NOMO-1 (cell line): Measurements from ENCODE around the gene C19orf67.
A peak's percentile ranks its signal among the peaks of the same experiment; 100 is the strongest.

Experiments
- DNase-seq, 2 experiments: peaks; one replicate each; lab custom pipeline; 2025; ENCODE audit not compliant: unreplicated experiment in 2 of 2; lab: John Stamatoyannopoulos, UW

The C19orf67 gene

DNA sequence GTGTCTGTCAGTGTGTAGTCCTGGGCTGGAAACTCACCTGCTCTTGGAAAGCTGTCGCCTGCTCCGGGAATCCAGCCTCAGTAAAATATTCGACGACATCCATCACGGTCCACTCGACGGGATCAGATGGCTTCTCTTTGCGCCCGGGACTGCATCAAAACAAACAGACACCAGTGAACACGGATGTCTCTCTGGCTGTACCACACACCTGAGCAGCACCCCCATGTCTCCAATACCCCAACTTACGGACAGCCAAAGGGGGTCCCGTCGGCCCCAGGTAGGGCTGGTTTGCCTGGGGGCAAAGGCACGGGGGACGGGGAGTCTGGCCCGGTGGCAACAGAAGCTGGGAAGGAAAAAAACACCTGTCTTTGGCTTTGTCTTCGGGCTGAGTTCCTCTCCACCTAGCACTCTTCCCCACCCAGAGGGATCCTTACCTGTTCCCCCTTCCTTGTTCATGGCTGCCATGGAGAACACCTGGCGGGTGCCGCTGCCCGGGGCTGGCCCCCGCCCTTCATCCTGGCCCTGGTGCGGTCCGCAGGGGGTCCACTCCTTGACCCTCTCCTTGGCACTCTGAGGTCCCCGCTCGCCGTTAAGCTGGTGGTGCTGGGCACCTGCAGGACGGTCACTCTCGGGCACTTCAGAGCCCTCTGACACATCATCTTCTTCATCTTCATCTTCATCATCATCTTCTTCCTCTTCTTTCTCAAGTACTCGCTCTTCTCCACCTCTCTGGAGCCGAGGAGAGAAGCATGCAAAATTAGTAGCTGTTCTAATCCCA lies 3.2 kb upstream of the C19orf67 start:
- DNase-seq, result no peak

DNA sequence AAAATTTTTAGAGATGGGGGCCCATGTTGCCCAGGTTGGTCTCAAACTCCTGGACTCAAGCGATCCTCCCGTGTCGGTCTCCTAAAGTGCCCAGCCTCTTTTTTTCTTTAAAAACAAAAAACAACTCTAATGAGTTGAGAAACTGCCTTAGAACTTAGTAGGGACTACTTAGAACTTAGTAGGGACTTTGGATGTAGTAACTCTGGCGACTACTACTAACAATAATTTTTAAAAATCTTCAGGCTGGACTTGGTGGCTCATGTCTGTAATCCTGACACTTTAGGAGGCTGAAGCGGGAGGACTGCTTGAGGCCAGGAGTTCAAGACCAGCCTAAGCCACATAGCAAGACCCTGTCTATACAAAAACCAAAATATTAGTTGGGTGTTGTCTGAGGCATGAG lies 515 bp upstream of the C19orf67 start:
- no peak for DNase-seq

DNA sequence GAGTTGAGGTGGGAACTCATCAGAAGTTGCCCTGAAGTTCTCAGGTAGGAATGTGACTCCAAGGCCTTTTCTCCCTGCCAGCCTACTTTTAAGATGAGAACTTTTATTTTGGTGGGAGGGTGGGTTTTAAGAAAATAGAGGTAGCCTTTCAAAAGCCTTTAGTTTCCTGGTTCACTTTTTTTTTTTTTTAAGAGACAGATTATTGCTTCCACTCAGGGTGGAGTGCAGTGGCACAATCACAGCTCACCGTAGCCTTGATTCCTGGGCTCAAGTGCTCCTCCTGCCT lies 3.0 kb downstream of the C19orf67 start:
- no peak for DNase-seq

DNA sequence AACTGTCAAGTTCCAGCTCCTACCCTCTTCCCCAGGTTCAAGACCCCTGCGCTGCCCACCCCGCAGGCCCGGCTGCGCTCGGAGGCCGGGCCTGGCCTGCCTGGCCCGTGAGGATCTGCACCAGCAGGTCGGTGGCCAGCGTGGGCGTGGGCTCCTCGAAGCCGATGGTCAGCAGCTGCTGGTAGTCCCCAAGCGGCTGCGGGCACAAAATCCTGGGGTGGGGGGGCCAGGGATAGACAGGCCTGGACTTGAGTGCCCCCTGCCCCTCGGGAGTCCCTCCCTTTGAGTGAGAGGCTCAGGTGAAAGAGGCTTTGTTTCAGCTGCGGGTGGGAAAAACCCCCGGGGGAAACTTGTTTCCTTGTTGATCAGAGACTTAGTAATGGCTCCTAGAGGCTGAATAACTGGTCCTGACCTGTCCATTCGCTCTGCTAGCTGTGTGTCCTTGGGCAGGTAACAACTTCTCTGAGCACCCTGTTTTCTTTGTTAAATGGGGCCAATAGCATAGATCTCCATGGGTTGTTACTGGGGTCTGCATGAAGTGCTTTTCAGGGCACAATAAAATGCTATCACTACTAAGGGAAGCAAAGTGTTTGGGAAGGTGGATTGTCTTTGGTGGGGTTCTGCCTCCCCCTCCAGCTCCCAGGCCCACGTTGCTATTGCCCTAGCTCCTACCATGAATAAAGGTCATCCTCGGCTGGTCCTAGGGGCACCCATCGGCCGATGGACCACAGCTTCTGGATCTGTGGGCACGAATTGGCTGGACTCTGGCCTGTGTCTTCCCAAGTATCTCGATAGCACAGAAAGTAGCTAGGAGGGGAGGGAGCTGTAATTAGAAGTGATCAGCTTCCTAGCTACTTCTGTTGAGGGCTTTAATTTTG lies 3.5 kb downstream of the C19orf67 start:
- no peak for DNase-seq

DNA sequence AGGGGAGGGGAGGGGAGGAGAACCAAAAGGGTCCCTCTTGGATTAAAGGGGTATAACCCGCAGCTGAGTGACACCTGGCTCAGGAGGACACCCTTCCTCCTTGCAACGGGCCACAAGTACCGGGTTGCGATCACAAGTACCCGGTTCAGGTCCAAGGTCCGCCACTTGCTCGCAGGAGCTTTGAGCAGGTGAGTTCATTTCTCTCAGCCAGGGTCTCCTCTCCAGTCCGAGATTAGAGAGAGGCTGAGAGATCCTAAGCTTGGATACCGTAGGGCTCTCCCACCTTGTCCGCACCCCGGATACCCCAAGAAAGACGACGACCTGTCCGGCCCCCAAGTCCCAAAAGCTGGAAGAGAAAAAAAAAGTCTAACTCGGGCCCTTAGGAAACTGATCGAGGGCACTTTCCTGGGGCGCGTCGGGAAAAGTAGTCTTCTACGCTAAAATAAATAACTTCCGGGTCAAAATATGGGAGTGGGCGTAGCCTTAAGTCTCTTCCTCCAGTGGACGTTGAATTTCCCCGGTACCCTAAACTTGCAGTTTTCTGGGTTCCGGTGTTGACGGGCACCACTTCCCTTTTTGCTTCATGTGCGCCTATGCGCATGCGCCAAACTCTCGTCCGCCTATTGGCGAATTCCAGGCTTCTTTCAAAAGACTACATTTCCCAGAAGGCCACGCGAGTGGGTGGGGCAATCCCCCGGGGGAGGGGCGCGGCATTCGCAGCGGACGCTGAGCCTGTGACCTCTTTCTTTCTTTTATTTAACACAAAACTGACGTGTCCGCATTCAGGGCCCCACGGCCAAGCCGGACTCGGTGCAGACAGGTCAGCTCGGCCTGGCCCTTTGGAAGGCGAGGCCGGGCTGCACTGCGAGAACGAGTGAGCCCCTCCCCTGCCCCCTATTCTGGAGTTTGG lies 4.4 kb downstream of the C19orf67 start:
- DNase-seq, result peak; percentile 96 to 99

DNA sequence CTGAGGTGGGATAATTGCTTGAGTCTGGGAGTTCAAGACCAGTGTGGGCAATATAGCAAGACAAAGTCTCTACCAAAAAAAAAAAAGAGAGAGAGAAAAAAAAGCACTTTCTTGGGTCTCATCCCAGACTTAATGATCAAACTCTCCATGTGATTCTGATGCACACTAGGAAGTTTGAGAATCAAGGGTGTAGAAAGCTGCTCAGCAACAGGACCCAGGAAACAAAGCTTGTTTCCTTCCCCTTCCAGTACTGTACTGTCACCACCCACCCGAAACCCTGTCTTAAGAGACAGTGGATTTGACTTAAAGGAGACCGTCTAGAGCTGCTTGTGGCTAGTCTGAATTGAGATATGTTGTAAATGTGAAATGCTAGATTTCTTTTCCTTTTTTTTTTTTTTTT lies 7.2 kb downstream of the C19orf67 start:
- no peak for DNase-seq

DNA sequence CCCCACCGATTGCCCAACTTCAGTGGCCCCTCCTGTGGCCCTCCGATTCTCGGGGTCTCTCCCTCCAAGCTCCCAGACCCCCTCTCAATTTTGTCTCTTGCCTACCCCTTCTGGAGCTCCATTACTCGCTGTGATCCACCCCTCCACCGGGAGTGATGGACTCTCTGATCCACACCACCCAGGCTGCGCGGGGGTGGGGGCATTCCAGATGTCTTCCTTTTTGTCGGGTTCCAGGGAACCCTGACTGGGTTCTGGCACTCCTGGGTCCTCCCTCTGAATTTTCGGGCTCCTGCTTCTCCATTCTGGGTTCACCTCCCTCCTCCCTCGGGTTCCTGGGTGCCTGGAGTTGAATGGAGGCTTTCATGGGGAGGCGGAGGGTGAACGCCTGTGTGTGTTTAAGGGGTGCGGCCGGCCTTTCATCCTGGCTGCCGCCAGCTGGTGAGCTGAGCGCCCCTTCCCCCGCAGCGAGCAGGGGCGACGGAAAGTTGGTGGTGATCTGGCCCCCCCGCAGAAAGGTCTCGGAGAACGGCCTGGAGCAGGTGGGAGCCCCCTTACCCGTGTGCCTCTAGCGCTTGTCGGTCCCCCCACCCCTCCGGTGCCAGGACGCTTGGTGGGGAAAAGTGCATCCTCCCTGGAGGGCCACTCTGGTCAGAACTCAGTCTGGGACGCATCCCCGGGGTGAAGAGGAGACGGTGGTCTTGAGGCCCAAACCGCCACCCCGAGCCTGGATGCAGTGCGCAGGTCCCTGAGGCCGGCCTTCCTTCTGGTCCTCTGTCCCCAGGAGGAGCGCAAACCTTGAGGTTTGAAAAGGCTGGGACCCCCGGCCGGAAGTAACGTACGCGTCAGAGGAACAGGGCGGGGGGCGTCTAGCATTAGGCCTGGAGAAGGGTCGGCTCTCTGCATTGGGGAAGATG lies 11.4 kb downstream of the C19orf67 start:
- DNase-seq, result no peak

DNA sequence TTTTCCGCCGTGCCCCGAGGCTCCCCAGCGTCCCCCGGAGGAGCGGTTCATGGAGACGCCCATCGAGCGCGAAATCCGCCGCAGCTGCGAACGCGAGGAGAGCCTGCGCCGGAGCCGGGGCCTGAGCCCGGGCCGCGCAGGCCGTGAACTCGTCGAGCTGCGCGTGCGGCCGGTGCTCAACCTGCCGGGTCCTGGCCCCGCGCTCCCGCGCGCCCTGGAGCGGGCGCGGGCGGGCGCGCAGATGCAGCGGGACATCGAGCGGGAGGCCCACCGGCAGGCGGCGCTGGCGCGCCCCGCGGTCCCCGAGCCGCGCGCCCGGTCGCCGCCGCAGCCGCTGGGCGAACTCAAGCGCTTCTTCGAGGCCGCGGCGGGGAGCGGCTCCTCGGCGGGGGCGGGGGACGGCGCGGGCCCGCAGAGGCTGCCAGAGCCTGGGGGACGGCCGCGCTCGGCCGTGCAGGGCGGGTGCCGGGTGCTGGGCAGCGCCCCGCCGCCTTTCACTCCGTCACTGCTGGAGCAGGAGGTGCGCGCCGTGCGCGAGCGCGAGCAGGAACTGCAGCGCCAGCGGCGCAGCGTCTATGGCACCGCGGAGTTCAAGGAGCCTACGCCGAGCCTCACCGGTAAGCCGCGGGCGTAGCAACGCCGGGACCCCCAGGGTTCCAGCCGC lies 12.2 kb downstream of the C19orf67 start:
- peak; percentile 64 to 69 for DNase-seq

DNA sequence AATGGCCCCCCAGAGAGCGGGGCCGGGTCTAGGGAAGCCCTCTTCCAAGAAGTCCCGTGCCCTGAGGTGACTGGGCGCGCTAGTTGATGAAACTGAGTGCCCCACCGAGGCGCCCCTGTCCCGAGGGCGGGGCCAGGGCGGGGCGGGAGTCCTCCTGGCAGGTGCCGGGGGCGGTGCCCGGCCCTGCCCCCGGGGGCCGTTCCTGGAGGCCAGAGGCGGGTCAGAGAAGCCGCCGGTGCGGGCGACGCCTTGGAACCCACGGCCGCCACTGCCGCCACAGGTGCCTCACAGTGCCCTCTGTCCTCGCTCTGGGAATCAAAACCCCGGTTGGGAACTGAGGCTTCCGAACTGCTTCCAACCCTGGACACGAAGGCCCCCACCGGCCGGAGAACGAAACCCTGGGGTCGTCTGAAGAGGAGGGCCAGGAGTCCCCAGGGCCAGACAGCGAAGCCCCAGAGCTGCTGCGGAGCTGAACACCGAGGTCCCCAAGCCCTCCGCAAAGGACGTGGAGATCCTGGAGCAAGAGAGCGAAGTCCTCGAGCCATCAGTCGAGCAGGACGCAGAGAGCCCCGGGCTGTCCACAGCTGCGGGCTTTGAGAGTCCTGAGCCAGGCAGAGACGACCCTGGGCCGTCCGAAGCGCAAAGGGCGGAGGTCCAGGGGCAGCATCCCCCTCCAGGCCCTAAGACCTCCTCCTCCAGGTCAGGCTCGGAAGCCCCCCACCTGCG lies 12.9 kb downstream of the C19orf67 start, which contains the start of gene MISP3:
MISP3 (plus strand) TSS at position 252 of the 726 bp plus-strand sequence. CDS start 524 bp downstream, outside the sequence.
- peak; percentile 5 to 18 for DNase-seq

DNA sequence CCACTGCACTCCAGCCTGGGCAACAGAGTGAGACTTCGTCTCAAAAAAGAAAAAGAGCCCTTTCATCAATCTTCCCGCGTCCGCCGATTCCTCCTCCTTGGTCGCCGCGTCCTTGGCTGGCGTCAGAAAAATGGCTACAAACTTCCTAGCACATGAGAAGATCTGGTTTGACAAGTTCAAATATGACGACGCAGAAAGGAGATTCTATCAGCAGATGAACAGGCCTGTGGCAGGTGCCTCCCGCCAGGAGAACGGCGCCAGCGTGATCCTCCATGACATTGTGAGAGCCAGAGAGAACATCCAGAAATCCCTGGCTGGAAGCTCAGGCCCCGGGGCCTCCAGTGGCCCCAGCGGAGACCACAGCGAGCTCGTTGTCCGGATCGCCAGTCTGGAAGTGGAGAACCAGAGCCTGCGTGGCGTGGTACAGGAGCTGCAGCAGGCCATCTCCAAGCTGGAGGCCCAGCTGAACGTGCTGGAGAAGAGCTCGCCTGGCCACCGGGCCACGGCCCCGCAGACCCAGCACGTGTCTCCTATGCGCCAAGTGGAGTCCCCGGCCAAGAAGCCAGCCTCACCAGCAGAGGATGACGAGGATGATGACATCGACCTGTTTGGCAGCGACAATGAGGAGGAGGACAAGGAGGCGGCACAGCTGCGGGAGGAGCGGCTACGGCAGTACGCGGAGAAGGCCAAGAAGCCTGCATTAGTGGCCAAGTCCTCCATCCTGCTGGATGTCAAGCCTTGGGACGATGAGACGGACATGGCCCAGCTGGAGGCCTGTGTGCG lies 15.1 kb downstream of the C19orf67 start:
- DNase-seq, result no peak

DNA sequence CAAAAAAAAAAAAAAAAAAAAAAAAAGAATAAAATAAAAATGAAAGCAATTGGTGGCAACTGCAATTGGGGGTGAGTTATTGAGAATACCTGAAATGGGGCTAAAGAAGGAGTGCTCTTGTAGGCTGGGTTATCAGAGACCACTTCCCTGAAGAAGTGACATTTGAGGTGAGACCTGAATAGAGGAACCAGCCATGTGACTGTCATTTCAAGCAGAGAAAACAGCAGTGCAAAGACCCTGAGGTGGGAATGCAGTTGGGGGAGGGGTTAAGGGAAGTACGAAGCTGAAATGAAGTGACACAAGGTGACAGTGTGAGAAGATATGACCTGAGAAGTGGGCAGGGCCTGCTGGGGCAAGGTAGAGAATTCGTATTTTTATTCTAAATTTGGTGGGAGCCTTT lies 19.4 kb downstream of the C19orf67 start:
- DNase-seq, result peak in 1 of 2 experiments; percentile 14

DNA sequence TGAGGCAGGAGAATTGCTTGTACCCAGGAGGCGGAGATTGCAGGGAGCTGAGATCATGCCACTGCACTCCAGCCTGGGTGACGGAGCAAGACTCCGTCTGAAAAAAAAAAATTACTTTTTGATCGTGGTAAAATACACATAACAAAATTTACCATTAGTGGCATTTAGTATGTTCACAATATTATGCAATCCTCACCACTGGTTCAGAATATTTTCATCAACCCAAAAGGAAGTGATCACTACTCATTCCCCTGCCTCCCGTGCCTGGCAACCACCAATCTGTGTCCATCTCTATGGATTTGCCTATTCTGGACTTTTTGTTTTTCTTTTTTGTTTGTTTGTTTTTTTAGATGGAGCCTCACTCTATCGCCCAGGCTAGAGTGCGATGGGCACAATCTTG lies 22.5 kb downstream of the C19orf67 start:
- no peak for DNase-seq

DNA sequence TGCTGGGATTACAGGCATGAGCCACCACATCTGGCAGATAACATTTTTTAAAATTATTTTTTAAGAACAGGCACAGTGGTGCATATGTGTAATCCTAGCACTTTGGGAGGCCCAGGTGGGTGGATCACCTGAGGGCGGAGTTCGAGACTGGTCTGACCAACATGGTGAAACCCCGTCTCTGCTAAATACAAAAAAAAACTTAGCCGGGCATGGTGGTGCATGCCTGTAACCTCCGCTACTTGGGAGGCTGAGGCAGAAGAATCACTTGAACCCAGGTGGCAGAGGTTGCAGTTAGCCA lies 23.1 kb downstream of the C19orf67 start:
- no peak for DNase-seq

DNA sequence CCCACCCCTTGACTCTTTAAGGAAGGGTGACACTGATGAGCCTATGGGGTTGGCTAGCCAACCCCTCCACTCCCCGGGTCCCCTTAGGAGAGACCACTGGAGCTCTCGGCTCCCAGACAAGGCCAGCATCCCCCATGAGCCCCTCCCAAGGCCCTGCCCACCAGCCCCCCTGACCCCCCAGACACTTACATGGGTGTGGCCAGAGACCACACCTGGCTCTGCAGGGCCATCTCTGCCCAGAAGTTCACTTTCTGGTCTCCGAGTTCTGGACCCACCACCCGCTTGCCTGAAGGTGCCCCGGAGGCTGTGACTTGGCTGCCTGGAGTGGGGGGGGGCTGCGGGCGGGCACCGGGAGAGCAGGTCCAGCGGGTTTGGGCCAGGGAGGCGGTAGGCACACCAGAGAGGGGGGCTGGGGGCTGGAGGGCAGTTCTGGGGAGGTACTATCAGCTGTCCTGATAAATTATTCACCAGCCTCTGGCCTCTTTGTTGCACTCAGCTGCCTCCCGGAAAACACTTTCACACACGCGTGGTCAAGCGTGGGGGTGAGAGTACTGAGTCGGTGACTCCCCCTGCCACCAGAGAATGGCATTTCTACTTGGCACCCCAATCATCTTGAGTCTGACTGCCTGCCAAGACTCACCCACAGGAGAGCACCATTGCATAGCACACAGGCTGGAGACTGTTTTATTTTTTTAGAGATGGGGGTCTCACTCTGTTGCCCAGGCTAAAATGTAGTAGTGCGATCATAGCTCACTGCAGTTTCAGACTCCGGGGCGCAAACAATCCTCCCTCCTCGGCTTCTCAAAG lies 23.6 kb downstream of the C19orf67 start, which contains the start of gene PALM3:
PALM3 (minus strand) TSS at position 326 of the 807 bp plus-strand sequence; CDS start at position 230, 96 bp downstream.
- DNase-seq, result no peak

DNA sequence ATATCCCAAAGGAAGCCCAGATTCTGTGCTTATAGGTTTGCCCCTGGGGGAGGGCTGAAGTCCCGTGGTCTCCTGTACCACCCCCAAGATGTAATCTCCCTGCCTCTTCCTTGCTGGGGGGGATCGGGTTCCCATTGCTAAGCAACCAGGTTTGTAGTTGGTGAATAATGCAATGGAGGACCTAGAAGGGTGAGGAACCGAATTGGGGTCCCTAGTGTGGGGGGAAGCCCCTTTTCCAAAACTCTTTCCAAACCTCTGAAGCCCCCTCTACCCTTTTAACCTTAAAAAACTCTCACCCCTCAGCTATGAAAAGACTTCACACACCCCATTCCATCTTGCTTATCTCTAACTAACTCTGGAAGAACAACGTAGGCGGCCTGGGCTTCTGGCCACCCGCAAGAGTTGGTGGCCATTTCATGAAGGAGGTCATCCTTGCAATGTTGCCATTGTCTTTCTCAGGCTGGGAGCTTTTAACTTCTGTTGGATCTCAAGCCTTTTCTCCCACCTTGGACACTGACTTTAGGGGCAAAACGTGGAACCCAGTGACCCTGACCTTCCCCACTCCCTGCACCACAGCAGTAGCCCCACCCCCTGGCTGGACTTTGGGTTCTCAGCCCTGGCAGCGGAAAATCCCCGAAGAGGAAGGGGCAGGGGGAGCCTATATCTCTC lies 24.4 kb downstream of the C19orf67 start:
- DNase-seq, result no peak

DNA sequence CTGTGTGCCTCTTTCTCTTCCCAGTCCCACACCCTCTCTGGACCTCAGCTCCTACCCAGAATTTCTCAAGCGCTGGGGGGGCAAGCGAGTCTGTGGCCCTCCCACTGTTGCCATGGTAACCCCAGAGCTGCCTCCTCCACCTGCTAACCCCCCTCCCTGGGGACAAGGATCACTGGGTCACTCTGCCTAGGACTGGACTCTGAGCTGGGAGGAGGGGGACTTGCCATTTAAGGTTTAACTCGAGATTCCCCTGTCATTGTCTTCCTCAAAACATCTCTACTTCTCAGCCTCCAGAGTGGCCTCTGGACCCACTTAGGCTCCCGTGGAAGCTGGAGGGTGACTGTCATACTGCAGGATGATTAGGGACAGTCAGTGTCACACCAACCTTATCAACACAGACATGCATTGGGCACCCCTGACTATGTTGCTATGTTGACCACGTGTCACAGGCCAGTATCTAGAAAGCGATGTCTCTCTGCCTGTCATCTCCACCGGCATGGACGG lies 25.9 kb downstream of the C19orf67 start:
- DNase-seq, result no peak

DNA sequence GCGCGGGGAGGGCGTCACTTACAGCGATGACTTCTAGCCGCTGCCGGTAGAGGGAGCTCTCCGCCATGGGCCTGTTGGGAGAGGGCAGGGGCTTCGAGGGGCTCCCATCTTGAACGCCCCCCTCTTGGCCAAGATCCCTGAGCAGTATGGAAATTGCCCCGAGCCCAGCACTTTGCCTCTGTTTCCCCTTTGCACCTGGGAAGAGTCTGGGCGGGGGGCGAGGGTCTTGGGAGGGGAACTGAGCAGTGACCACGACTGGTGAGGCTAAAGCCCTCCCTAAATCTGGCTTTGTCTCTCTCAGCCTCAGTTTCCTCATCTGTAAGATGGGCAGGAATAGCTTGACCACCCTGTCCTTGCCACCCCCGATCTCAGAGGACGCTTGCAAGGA lies 26.5 kb downstream of the C19orf67 start:
- DNase-seq, result no peak
